ENCODE measurements around the gene FSTL5.

FSTL5 gene

GRCh38 chr4:161583549-161583948 lies 580.3 kb downstream of the FSTL5 start:
- FAIRE-seq (no peak), DNase-seq (ENCODE audit: low spot score) (no peak)

DNA sequence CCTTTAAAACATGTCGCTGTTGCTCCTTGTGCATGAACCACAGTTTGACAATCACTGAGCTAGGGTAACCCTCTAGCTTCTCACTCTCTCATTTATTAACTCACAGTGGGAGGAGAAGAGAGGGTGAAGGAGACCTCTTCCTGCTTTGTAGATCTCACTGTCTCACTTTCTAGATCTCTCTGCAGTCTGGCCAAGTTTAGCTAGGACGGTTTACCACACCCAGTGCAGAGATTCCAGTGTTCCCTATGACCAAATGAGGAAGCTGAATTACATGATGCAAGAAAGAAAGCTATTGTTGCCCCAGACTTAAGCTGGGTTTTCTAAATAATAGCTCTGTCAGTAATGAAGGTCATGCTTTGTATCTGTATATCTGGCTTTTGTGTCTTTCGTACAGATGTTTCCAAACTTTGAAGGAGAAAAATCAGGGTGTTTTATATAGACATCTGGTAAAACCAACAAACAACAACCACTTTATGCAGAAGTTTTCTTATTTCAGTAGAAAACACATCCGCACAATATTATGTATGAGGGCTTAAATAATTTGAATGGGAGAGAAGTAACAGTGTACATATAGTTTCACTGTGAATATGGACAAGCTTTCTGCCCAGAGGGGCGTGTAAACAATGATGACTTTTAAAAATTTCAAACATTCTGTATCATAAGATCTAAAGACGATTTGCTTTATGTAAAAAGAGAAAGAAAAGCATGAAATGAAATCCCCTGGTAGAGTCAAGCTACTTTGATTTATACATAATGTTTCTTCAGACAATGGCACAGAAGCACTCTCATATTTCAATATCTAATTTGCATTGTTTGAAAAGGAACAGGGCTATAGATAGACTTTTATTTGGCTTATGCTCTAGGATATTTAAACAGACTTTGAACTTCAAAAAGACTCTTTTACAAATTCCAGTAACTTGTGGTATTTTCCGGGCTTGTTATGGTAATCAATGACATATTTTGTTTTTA lies 582.3 kb downstream of the FSTL5 start:
- DNase-seq (ENCODE audit: low spot score) (no peak), FAIRE-seq (no peak)

- DNase-seq (ENCODE audit: low spot score) = no peak
- no peak for FAIRE-seq
These were observed 586.1 kb downstream of the FSTL5 start for GRCh38 chr4:161577579-161578301.

DNA sequence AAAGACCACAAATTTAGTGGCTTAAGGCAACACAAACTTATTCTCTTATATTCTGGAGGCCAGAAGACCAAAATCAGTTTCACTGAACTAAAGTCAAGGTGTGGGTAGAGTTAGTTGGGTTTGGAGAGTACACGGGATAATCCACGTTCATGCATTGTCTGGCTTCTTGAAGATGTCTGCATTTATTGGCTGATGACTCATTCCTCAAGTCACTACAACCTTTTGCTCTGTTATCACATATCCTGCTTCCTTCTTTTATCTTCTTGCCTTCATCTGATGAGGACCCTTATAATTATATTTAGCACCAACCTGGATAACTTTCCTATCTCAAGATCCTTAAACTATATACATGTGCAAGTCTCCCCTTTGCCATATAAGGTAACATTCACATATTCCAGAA lies 590.0 kb downstream of the FSTL5 start:
- no peak for DNase-seq (ENCODE audit: low spot score)
- no peak for FAIRE-seq

DNA sequence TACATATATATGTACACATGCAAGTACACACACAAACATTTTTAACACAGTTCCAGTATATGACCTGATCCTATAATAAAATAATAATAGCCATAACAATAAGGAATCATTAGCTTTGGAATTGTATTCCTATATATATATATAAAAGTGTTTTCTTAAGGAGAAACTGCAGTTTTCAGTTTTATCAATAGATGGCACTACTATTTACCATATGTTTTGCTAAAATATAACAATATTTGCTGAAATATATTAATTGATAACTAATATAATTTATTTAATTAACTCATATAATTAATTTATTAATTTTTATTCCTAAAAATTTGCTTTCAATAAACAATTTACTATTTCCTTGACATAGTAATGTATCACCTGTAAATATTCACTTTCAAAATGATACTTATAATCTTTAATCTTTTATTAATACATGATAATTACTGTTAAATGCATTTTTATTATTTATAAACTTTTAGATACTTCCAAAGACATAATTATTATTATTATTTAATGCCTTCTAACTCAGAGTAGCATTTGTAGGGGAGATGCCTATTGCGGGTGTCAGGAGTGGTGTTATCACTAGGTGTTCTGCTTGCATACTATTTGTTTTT lies 599.5 kb downstream of the FSTL5 start:
- peak; percentile 34 for FAIRE-seq
- peak; percentile 6 for DNase-seq (ENCODE audit: low spot score)

DNA sequence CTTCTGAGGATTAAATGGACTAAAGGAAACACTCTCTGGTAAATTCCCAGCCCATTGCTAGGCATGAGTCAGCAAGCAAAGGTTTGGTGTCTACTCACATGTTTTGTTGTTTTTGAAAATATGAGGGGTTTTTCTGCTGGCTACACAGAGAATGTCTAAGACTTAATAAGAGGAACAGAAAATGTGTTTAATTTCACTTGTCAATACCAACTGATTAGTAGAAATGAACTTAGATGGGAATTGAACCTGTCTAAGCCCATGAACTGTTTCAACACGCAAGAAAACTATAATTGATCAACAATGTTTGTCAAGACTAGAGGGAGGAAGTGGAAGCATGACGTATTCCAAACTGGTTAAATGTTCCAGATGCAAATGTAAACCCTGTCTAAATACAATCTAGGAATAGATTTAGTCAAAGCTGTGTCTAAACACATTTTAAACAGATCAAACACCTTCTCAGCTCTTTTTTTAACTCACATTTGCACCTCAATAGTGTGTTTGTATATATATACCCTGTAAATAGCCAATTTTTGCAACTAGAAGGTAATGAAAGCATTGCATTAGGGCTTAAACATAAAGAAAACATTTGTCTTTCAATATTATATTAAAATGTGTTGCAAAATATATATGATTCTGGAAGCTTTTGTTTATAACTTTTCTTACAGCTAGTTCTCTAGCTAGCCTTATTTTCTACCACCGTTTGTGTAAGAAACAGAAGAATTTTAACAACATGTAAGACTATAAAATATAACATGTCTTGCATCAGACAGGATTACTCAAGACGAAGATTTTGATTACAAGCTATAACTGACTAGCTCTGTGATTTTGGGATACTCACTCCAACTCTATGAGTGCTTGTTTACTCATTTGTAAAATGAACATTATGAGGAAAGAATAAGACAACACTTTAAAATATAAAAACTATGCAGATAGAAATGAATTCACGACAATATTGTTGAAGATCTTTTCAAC lies 607.8 kb downstream of the FSTL5 start:
- FAIRE-seq (no peak), DNase-seq (ENCODE audit: low spot score) (no peak)

DNA sequence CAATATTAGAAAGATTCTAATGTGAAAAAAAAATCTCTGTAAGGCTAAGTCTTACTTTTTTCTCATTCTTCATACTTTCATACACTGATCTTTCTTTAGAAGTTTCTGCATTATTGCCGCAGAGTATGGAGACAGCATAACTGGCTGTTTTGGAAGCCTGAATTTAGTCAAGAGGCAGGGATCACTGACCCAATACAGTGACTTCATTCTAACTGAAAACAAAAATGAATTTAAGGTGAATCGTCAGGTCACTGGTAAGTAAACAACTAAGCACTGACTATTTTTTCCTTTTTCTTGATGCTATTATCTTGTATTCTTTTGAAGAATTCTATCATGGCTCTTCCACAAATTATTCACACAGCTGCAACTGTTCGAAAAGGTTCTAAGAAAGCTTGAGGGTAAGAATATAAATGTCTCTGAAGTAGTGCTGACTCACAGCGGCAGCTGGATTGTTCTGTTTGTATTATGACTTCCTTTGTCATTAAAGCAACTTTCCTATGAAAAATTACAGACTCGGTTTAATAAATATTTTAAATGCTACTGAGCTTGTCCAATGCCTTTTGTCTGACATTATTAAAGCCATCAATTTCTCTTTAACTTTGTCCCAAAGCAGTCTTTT lies 609.3 kb downstream of the FSTL5 start:
- DNase-seq (ENCODE audit: low spot score) (no peak), FAIRE-seq (no peak)

- DNase-seq (ENCODE audit: low spot score) = no peak
- no peak for FAIRE-seq
These were observed 616.9 kb downstream of the FSTL5 start for GRCh38 chr4:161546902-161547301.

DNA sequence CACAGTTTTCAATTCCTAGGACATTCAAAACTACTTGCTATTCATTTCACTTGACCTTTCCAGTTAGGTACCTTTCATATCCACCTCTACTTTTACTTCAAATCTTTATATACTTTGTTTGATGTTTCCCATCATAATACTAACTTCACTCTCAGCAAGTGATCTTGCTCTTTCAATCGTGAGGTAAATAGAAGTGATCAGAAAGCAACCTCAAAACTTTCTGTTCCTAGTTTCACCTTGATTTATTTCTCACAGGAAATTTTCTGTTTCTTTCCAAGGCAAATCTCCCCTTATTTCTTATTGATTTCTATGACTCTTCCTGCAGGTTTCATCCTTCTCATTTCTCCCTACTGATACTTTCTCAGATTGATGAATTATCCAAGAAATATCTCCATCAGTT lies 623.5 kb downstream of the FSTL5 start:
- no peak for FAIRE-seq
- no peak for DNase-seq (ENCODE audit: low spot score)

- FAIRE-seq (no peak), DNase-seq (ENCODE audit: low spot score) (no peak)
These were observed 624.9 kb downstream of the FSTL5 start for GRCh38 chr4:161538941-161539340.

GRCh38 chr4:161530710-161531109 lies 633.1 kb downstream of the FSTL5 start:
- FAIRE-seq = no peak
- DNase-seq (ENCODE audit: low spot score) = no peak

GRCh38 chr4:161525121-161525520 lies 638.7 kb downstream of the FSTL5 start:
- FAIRE-seq = no peak
- no peak for DNase-seq (ENCODE audit: low spot score)

DNA sequence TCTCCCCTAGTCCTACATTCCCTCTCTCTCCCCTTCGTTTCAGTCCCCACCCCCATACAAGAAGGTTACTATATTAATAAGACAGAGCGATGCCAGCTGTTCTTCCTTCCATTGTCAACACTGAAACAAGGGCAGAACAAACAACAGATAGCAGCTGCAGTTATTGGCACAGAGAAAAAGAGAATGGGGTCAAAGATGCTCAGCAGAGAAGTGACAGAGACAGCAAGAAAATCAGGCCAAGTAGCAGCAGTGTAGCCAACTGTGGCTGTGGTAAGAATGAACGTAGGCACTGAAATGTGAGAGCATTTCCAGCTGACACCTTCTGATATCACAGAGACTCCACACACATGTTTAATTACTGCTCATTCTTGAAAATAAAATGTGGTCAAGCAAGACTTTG lies 641.8 kb downstream of the FSTL5 start:
- DNase-seq (ENCODE audit: low spot score) (no peak), FAIRE-seq (no peak)

- DNase-seq (ENCODE audit: low spot score) = no peak
- FAIRE-seq = no peak
These were observed 644.2 kb downstream of the FSTL5 start for GRCh38 chr4:161519611-161520010.

GRCh38 chr4:161517941-161518340 lies 645.9 kb downstream of the FSTL5 start:
- DNase-seq (ENCODE audit: low spot score) = no peak
- FAIRE-seq = no peak

- FAIRE-seq = no peak
- no peak for DNase-seq (ENCODE audit: low spot score)
These were observed 658.7 kb downstream of the FSTL5 start for GRCh38 chr4:161505141-161505540.

DNA sequence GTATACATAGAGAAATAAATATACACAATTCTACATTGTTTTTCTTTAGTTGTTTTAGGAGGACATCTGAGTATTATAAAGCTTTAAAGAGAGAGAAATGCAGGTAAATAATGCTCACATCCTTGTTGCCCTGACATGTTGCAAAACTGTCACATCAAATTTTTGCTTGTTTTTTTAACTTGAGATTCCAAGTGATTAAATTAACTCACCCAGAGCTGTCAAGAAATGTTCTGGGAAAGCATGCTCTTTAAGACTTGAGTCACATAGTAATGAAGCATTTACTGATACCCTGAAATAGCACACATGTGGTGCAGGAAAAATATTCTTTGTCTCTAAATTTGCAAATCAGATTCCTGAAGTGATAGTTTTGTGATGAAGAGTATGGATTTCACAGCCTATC lies 665.6 kb downstream of the FSTL5 start:
- DNase-seq (ENCODE audit: low spot score) = no peak
- FAIRE-seq = no peak

- no peak for DNase-seq (ENCODE audit: low spot score)
These were observed 677.3 kb downstream of the FSTL5 start for GRCh38 chr4:161486461-161486860.

GRCh38 chr4:161466316-161466715 lies 697.5 kb downstream of the FSTL5 start:
- DNase-seq (ENCODE audit: low spot score) (no peak), FAIRE-seq (no peak)

More at GRCh38 chr4:161486461-161486860, 677.3 kb downstream of the FSTL5 start:
- no peak for FAIRE-seq

GRCh38 chr4:161463436-161463835 lies 700.4 kb downstream of the FSTL5 start:
- no peak for FAIRE-seq
- no peak for DNase-seq (ENCODE audit: low spot score)
